H1 (cell line): ENCODE measurements around the gene PLCL2. TPM values are rescaled to one million over a fixed set of nuclear protein-coding genes. Genes with fewer than 3 reads are reported as not detected.

Source experiments
- CTCF ChIA-PET: fragments of 300-600 bp; sonication (Branson Sonifier 250); formaldehyde crosslinking; loops from one replicate; lab custom pipeline; 2021; ENCODE audit not compliant: partially characterized antibody; lab: Charles Lee
- POLR2A ChIA-PET: fragments of 300-600 bp; sonication (Branson Sonifier 250); formaldehyde crosslinking; loops from one replicate; lab custom pipeline; 2021; ENCODE audit warnings: inconsistent platforms; ENCODE audit not compliant: partially characterized antibody; lab: Charles Lee
- DNase-seq, 2 experiments: peaks; one replicate each; pipeline versions ENCODE4 v3.0.0 to v3.0.0-alpha.2; 2010 to 2022; ENCODE audit warnings: low spot score in 2 of 2, low read depth in 1 of 2, mixed read lengths in 1 of 2
- FAIRE-seq: peaks from 2 replicates; lab custom pipeline; 2011; peaks lifted over from hg19 to GRCh38; lab: Jason Lieb, UNC
- H2AFZ ChIP-seq: 2 replicates; pipeline ENCODE4 v1.8.1; 2012; ENCODE audit warnings: low read length, inconsistent platforms
- H2AK5ac ChIP-seq: 2 replicates; pipeline ENCODE4 v1.6.1; 2013; ENCODE audit warnings: low read depth, low read length
- H2BK120ac ChIP-seq: replicated peaks from 2 replicates; pipeline ENCODE3; 2013; ENCODE audit warnings: low read depth, low read length, inconsistent platforms
- H2BK12ac ChIP-seq: 2 replicates; pipeline ENCODE4 v1.6.1; 2013; ENCODE audit warnings: low read depth, low read length
- H2BK15ac ChIP-seq: 2 replicates; pipeline ENCODE4 v1.6.1; 2013; ENCODE audit warnings: low read length
- H2BK20ac ChIP-seq: 2 replicates; pipeline ENCODE4 v1.6.1; 2013; ENCODE audit warnings: low read length
- H2BK5ac ChIP-seq: 2 replicates; pipeline ENCODE4 v1.6.1; 2013; ENCODE audit warnings: low read depth, low read length
- H3K14ac ChIP-seq: 2 replicates; pipeline ENCODE4 v1.6.1; 2013; ENCODE audit warnings: inconsistent platforms; ENCODE audit not compliant: insufficient read length
- H3K18ac ChIP-seq: 2 replicates; pipeline ENCODE4 v1.6.1; 2013; ENCODE audit warnings: low read length; ENCODE audit errors: extremely low read depth
- H3K23ac ChIP-seq: 2 replicates; pipeline ENCODE4 v1.6.1; 2013; ENCODE audit warnings: inconsistent platforms; ENCODE audit not compliant: insufficient read length
- H3K23me2 ChIP-seq: 2 replicates; pipeline ENCODE4 v1.6.1; 2013; ENCODE audit warnings: low read depth, low read length
- H3K27ac ChIP-seq: 2 replicates; pipeline ENCODE4 v1.6.1; 2011; ENCODE audit warnings: low read depth, low read length, inconsistent platforms
- H3K27me3 ChIP-seq, 4 experiments: replicated peaks in 1 of 4; 1 replicate in 1 of 4; 2 replicates in 3 of 4; pipeline versions ENCODE4 v1.6.1 to v1.8.1; 2011 to 2013; ENCODE audit warnings: low read length in 3 of 4, mild to moderate bottlenecking in 3 of 4, inconsistent platforms in 2 of 4, mixed read lengths in 2 of 4, moderate library complexity in 1 of 4; ENCODE audit not compliant: control insufficient read depth in 3 of 4, insufficient read depth in 3 of 4; ENCODE audit errors: extremely low read depth in 1 of 4
- H3K36me3 ChIP-seq, 4 experiments: 2 replicates each; pipeline versions ENCODE4 v1.6.1 to v1.8.1; 2011 to 2013; ENCODE audit warnings: mild to moderate bottlenecking in 4 of 4, low read length in 3 of 4, moderate library complexity in 2 of 4, control low read depth in 1 of 4, inconsistent platforms in 1 of 4; ENCODE audit not compliant: insufficient read depth in 4 of 4, control insufficient read depth in 2 of 4
- H3K4ac ChIP-seq: replicated peaks from 2 replicates; pipeline ENCODE3; 2013; ENCODE audit warnings: low read length, low read depth, mixed read lengths, inconsistent platforms; ENCODE audit not compliant: insufficient read length
- H3K4me1 ChIP-seq, 4 experiments: replicated peaks in 1 of 4; 1 replicate in 1 of 4; 2 replicates in 3 of 4; pipeline versions ENCODE4 v1.6.1 to v1.8.1; 2011 to 2013; ENCODE audit warnings: low read length in 3 of 4, inconsistent platforms in 2 of 4, mixed read lengths in 1 of 4; ENCODE audit not compliant: insufficient read depth in 4 of 4, control insufficient read depth in 3 of 4
- H3K4me2 ChIP-seq, 2 experiments: 2 replicates each; pipeline versions ENCODE4 v1.6.1 to v1.8.1; 2011 to 2013; ENCODE audit warnings: low read depth in 2 of 2, low read length in 2 of 2, control low read depth in 1 of 2, inconsistent platforms in 1 of 2, mild to moderate bottlenecking in 1 of 2; ENCODE audit not compliant: insufficient read depth in 1 of 2
- H3K4me3 ChIP-seq, 4 experiments: fragments of 200-600, 300-600 bp in 1 of 4; sonication (generic), shearing (Covaris generic), sonication (Bioruptor Twin) in 1 of 4; 2 replicates each; pipeline versions ENCODE4 v1.5.1 to v1.8.1; 2011 to 2016; ENCODE audit warnings: low read length in 4 of 4, low read depth in 3 of 4, control low read depth in 2 of 4, inconsistent platforms in 2 of 4, mild to moderate bottlenecking in 2 of 4, mixed read lengths in 1 of 4, moderate library complexity in 1 of 4; ENCODE audit not compliant: insufficient read depth in 2 of 4; ENCODE audit errors: extremely low read depth in 1 of 4
- H3K56ac ChIP-seq: replicated peaks from 2 replicates; pipeline ENCODE3; 2013; ENCODE audit warnings: low read depth, mild to moderate bottlenecking, mixed read lengths, low read length, inconsistent platforms; ENCODE audit not compliant: insufficient read length
- H3K79me1 ChIP-seq: 2 replicates; pipeline ENCODE4 v1.6.1; 2013; ENCODE audit warnings: low read depth, low read length, control low read depth
- H3K79me2 ChIP-seq, 2 experiments: 2 replicates each; pipeline versions ENCODE4 v1.6.1 to v1.8.1; 2012 to 2013; ENCODE audit warnings: low read length in 2 of 2, mild to moderate bottlenecking in 2 of 2, inconsistent platforms in 1 of 2; ENCODE audit not compliant: insufficient read depth in 2 of 2, control insufficient read depth in 1 of 2
- H3K9ac ChIP-seq, 4 experiments: replicated peaks in 1 of 4; 1 replicate in 1 of 4; 2 replicates in 3 of 4; pipeline versions ENCODE4 v1.6.1 to v1.8.1; 2011 to 2013; ENCODE audit warnings: low read depth in 3 of 4, low read length in 3 of 4, control low read depth in 2 of 4, mild to moderate bottlenecking in 2 of 4, moderate library complexity in 2 of 4, inconsistent platforms in 1 of 4; ENCODE audit errors: extremely low read depth in 1 of 4
- H3K9me3 ChIP-seq, 2 experiments: 2 replicates each; pipeline versions ENCODE4 v1.6.1 to v1.8.1; 2012 to 2013; ENCODE audit warnings: mild to moderate bottlenecking in 2 of 2, moderate library complexity in 2 of 2, control low read depth in 1 of 2, inconsistent platforms in 1 of 2, low read depth in 1 of 2, low read length in 1 of 2, mixed read lengths in 1 of 2; ENCODE audit not compliant: insufficient read depth in 2 of 2
- H4K20me1 ChIP-seq, 2 experiments: replicated peaks in 1 of 2; 2 replicates each; pipeline versions ENCODE3 to v1.8.1; 2011 to 2013; ENCODE audit warnings: inconsistent platforms in 2 of 2, low read length in 2 of 2, mild to moderate bottlenecking in 1 of 2; ENCODE audit not compliant: insufficient read depth in 2 of 2, control insufficient read depth in 1 of 2
- H4K5ac ChIP-seq: 2 replicates; pipeline ENCODE4 v1.6.1; 2013; ENCODE audit warnings: low read length, low read depth, mixed read lengths, inconsistent platforms; ENCODE audit not compliant: insufficient read length
- H4K8ac ChIP-seq: 2 replicates; pipeline ENCODE4 v1.8.0; 2013; ENCODE audit warnings: mild to moderate bottlenecking, moderate library complexity, low read length, inconsistent platforms; ENCODE audit not compliant: insufficient read depth; ENCODE audit errors: extremely low read depth
- H4K91ac ChIP-seq: replicated peaks from 2 replicates; pipeline ENCODE3; 2013; ENCODE audit warnings: low read length, mixed read lengths, inconsistent platforms; ENCODE audit not compliant: insufficient read length
- BRCA1 ChIP-seq: IDR thresholded peaks from 2 replicates; pipeline ENCODE4 v1.6.1; 2012; ENCODE audit warnings: low read depth, low read length, improper control_type of control experiment
- CTCF ChIP-seq, 3 experiments: IDR thresholded peaks; 1 replicate in 2 of 3; 2 replicates in 1 of 3; pipeline versions ENCODE4 v1.5.1 to v1.6.1; 2011; ENCODE audit warnings: low read length in 3 of 3, mild to moderate bottlenecking in 3 of 3, inconsistent platforms in 2 of 3, low read depth in 1 of 3, moderate library complexity in 1 of 3; ENCODE audit not compliant: insufficient read depth in 1 of 3; ENCODE audit errors: control extremely low read depth in 1 of 3
- EZH2 ChIP-seq: fragments of 200-600 bp; sonication (generic); IDR thresholded peaks from 2 replicates; pipeline ENCODE4 v1.7.1; 2012; ENCODE audit warnings: low read depth, mild to moderate bottlenecking, moderate library complexity, low read length, inconsistent platforms; ENCODE audit not compliant: severe bottlenecking
- HDAC6 ChIP-seq: IDR thresholded peaks from one replicate; pipeline ENCODE4 v1.7.1; 2012; ENCODE audit warnings: low read depth, mild to moderate bottlenecking, inconsistent platforms, low read length, moderate library complexity
- RAD21 ChIP-seq, 2 experiments: IDR thresholded peaks in 1 of 2; conservative IDR thresholded peaks in 1 of 2; 2 replicates each; pipeline ENCODE4 v1.6.1; 2011; ENCODE audit warnings: low read depth in 2 of 2, low read length in 2 of 2, improper control_type of control experiment in 1 of 2, inconsistent platforms in 1 of 2, mild to moderate bottlenecking in 1 of 2, moderate library complexity in 1 of 2
- SIN3A ChIP-seq, 2 experiments: IDR thresholded peaks in 1 of 2; conservative IDR thresholded peaks in 1 of 2; 2 replicates each; pipeline ENCODE4 v1.6.1; 2011 to 2012; ENCODE audit warnings: low read length in 2 of 2, improper control_type of control experiment in 1 of 2, low read depth in 1 of 2, mild to moderate bottlenecking in 1 of 2
- SRF ChIP-seq: IDR thresholded peaks from 2 replicates; pipeline ENCODE4 v1.6.1; 2011; ENCODE audit warnings: mild to moderate bottlenecking, low read depth, low read length, moderate library complexity
- TBP ChIP-seq: IDR thresholded peaks from 2 replicates; pipeline ENCODE4 v1.6.1; 2011; ENCODE audit warnings: low read depth, low read length, improper control_type of control experiment
- YY1 ChIP-seq: IDR thresholded peaks from 2 replicates; pipeline ENCODE4 v1.6.1; 2011; ENCODE audit warnings: low read depth, mild to moderate bottlenecking, low read length
- ZNF274 ChIP-seq: IDR thresholded peaks from 2 replicates; pipeline ENCODE4 v1.7.0; 2012; ENCODE audit warnings: low read length, borderline replicate concordance; ENCODE audit errors: extremely low read depth
- WGBS, 2 experiments: shearing (Covaris generic) in 1 of 2; methylation state at CpG; one replicate each; pipeline versions ENCODE4 v1.1.6 to v1.1.7; 2013 to 2015; ENCODE audit warnings: low lambda C conversion rate in 2 of 2, mixed read lengths in 2 of 2, inconsistent platforms in 1 of 2, low coverage in 1 of 2, missing lambda C conversion rate in 1 of 2; ENCODE audit not compliant: insufficient replicate concordance in 2 of 2, insufficient coverage in 1 of 2, insufficient read length in 1 of 2; ENCODE audit errors: extremely low coverage in 1 of 2, missing lambda C conversion rate in 1 of 2; 5-methylcytosine and 5-hydroxymethylcytosine counted together
- polyA plus RNA-seq, 7 experiments: library from polyadenylated mRNA; depleted of rRNA in 3 of 7; stranded (reverse) in 5 of 7; unstranded in 2 of 7; fragments of >200 nt in 5 of 7; fragments of 200-250 nt in 2 of 7; gene quantifications; 1 replicate in 5 of 7; 2 replicates in 1 of 7; 4 replicates in 1 of 7; pipeline versions ENCODE4 v1.2.1 to v1.2.3, GENCODE V29; 2011 to 2013; ENCODE audit warnings: missing spikeins in 2 of 7, mixed read lengths in 2 of 7
- total RNA-seq: library from RNA; stranded (reverse); fragmentation: NEBNext Ultra II Directional; extraction: Animal tissue kit (Norgen Biotek cat#: 25700); gene quantifications from 2 replicates; pipeline ENCODE4 v1.2.1, GENCODE V29; 2021

PLCL2 gene
- total and polyA plus RNA-seq, 2 of the 8 experiments (the other 6 are each of a cell fraction or from before 2014, with no cell fraction given), result 3.5 to 6.8 TPM

GRCh38 chr3:17032407-17033034, 147.8 kb downstream of the PLCL2 start:
- TF ChIP-seq BRCA1, result no peak
- TF ChIP-seq SRF, result no peak
- TF ChIP-seq TBP, result no peak
- no peak for TF ChIP-seq SIN3A (conservative IDR thresholded peaks at IDR 0.05 in 1 of 2, IDR thresholded peaks at IDR 0.05 in 1 of 2; ENCODE audit: low read depth in 1 of 2, low read length in 2 of 2)
- TF ChIP-seq YY1, result no peak
- no peak for TF ChIP-seq HDAC6
- no peak for TF ChIP-seq EZH2
- peak; percentile 82 to 86 for TF ChIP-seq RAD21 (IDR thresholded peaks at IDR 0.05 in 1 of 2, conservative IDR thresholded peaks at IDR 0.05 in 1 of 2; ENCODE audit: low read depth in 2 of 2, low read length in 2 of 2)
- TF ChIP-seq ZNF274, result no peak
- TF ChIP-seq CTCF (IDR thresholded peaks at IDR 0.05; ENCODE audit: control extremely low read depth in 1 of 3, insufficient read depth in 1 of 3, low read depth in 1 of 3, low read length in 3 of 3), result peak in 2 of 3 experiments; percentile 47 to 73; a peak in 2 of 4 replicates
- TF ChIP-seq, all 59 proteins: peak for 2
- H3K36me3 ChIP-seq, result no peaks in the 10 kb centered on the region
- FAIRE-seq, result peak; percentile 39
- H3K27ac ChIP-seq, result no peak overlapping the region
- H2BK5ac ChIP-seq, result no peak overlapping the region
- H3K23me2 ChIP-seq, result no peaks in the 10 kb centered on the region
- no peak overlapping the region for H3K9ac ChIP-seq
- no peak overlapping the region for H2AK5ac ChIP-seq
- H3K14ac ChIP-seq, result no peak overlapping the region
- H4K5ac ChIP-seq, result peak overlapping the region; percentile 69
- H3K56ac ChIP-seq, result no peak overlapping the region
- no peaks in the 10 kb centered on the region for H3K79me2 ChIP-seq
- H3K18ac ChIP-seq, result no peak overlapping the region
- H2AFZ ChIP-seq, result no peak overlapping the region
- no peak overlapping the region for H3K4ac ChIP-seq
- no peak overlapping the region for H4K8ac ChIP-seq
- no peak overlapping the region for H2BK12ac ChIP-seq
- no peak overlapping the region for H3K4me3 ChIP-seq
- H3K27me3 ChIP-seq, result no peaks in the 10 kb centered on the region
- H4K91ac ChIP-seq, result no peak overlapping the region
- H3K4me1 ChIP-seq, result peaks cover 0 to 5% (median under 1%) of the 10 kb centered on the region in 4 experiments; a peak in 2 of 7 replicates
- ChIA-PET CTCF (interaction anchor here (0.5 to 3.0 kb wide), 16 partner anchors 8 to 436 kb away, joined by 3 to 17 read pairs (median 4); no protein-coding TSS in a partner anchor), POLR2A (no interaction called here)
- no peak for DNase-seq
- H2BK15ac ChIP-seq, result no peak overlapping the region
- no peak overlapping the region for H2BK120ac ChIP-seq
- no peaks in the 10 kb centered on the region for H3K79me1 ChIP-seq
- H3K23ac ChIP-seq, result no peak overlapping the region
- no peaks in the 10 kb centered on the region for H3K9me3 ChIP-seq
- no peaks in the 10 kb centered on the region for H4K20me1 ChIP-seq
- H3K4me2 ChIP-seq, result no peak overlapping the region
- H2BK20ac ChIP-seq, result no peak overlapping the region
- 75% methylated on average over 3 of the region's 3 CpGs; no CpG with 5 or more reads in 1 of the 2 experiments for WGBS, 2 experiments
